ENCODE measurements around the gene PPP1R12C. TPM values are rescaled to one million over a fixed set of nuclear protein-coding genes. Genes with fewer than 3 reads are reported as not detected.
A peak's percentile ranks its signal among the peaks of the same experiment; 100 is the strongest.

The PPP1R12C gene
- total RNA-seq, 4 donors from 2014 or later, result 113 to 512 (median 193) TPM

GRCh38 chr19:55071913-55072312 lies 45.5 kb downstream of the PPP1R12C start:
- H3K4me3 ChIP-seq, result no peak overlapping the region
- peak overlapping the region in 1 of 4 donors; percentile 93 for H3K27ac ChIP-seq
- H3K36me3 ChIP-seq, result no peaks in the 10 kb centered on the region
- peaks cover 0 to 6% (median 0%) of the 10 kb centered on the region in 4 donors for H3K9me3 ChIP-seq
- TF ChIP-seq POLR2A (IDR thresholded peaks at IDR 0.05), result no peak
- TF ChIP-seq CTCF (IDR thresholded peaks at IDR 0.05), result no peak
- H3K27me3 ChIP-seq, result no peaks in the 10 kb centered on the region
- no peak for DNase-seq
- peaks cover 0 to 11% (median 6%) of the 10 kb centered on the region in 4 donors for H3K4me1 ChIP-seq

GRCh38 chr19:55071129-55071502 lies 46.3 kb downstream of the PPP1R12C start:
- no peak overlapping the region for H3K4me3 ChIP-seq
- peaks cover 0 to 6% (median 0%) of the 10 kb centered on the region in 4 donors for H3K9me3 ChIP-seq
- H3K36me3 ChIP-seq, result no peaks in the 10 kb centered on the region
- H3K27ac ChIP-seq, result peak overlapping the region in 1 of 4 donors; percentile 93
- peak in 2 of 3 donors; percentile 61 to 85 for DNase-seq
- H3K27me3 ChIP-seq, result no peaks in the 10 kb centered on the region
- TF ChIP-seq POLR2A (IDR thresholded peaks at IDR 0.05) (no peak), CTCF (IDR thresholded peaks at IDR 0.05) (no peak)
- peaks cover 0 to 11% (median 6%) of the 10 kb centered on the region in 4 donors for H3K4me1 ChIP-seq

GRCh38 chr19:55070466-55071128 lies 46.8 kb downstream of the PPP1R12C start:
- no peak for DNase-seq
- no peak for TF ChIP-seq POLR2A (IDR thresholded peaks at IDR 0.05)
- Histone ChIP-seq H3K27me3 (no peaks in the 10 kb centered on the region), H3K4me3 (no peak overlapping the region), H3K27ac (peak overlapping the region in 1 of 4 donors; percentile 93), H3K9me3 (peaks cover 0 to 6% (median 0%) of the 10 kb centered on the region in 4 donors), H3K4me1 (peaks cover 0 to 11% (median 6%) of the 10 kb centered on the region in 4 donors), H3K36me3 (no peaks in the 10 kb centered on the region)

- H3K9me3 ChIP-seq, result peaks cover 0 to 6% (median 0%) of the 10 kb centered on the region in 4 donors
- H3K4me3 ChIP-seq, result no peak overlapping the region
- H3K27me3 ChIP-seq, result no peaks in the 10 kb centered on the region
- no peak for DNase-seq
- peak overlapping the region in 3 of 4 donors; percentile 51 to 93 (median 79) for H3K27ac ChIP-seq
- no peaks in the 10 kb centered on the region for H3K36me3 ChIP-seq
- peaks cover 0 to 11% (median 6%) of the 10 kb centered on the region in 4 donors for H3K4me1 ChIP-seq
- no peak for TF ChIP-seq CTCF (IDR thresholded peaks at IDR 0.05)
- no peak for TF ChIP-seq POLR2A (IDR thresholded peaks at IDR 0.05)
These were observed 47.6 kb downstream of the PPP1R12C start for GRCh38 chr19:55069865-55070197.

GRCh38 chr19:55068950-55069864 lies 48.2 kb downstream of the PPP1R12C start:
- H3K4me3 ChIP-seq, result peak overlapping the region in 3 of 4 donors; percentile 17 to 48 (median 45)
- H3K27me3 ChIP-seq, result no peaks in the 10 kb centered on the region

More at GRCh38 chr19:55068950-55069864, 48.2 kb downstream of the PPP1R12C start:
- peak overlapping the region in 3 of 4 donors; percentile 51 to 93 (median 79) for H3K27ac ChIP-seq
- peak in 2 of 3 donors; percentile 76 for DNase-seq
- H3K4me1 ChIP-seq, result peaks cover 0 to 11% (median 6%) of the 10 kb centered on the region in 4 donors
- no peaks in the 10 kb centered on the region for H3K36me3 ChIP-seq
- peaks cover 0 to 6% (median 0%) of the 10 kb centered on the region in 4 donors for H3K9me3 ChIP-seq
- peak in 1 of 2 donors; percentile 58 for TF ChIP-seq POLR2A (IDR thresholded peaks at IDR 0.05)
- TF ChIP-seq CTCF (IDR thresholded peaks at IDR 0.05), result peak in 3 of 6 experiments; percentile 21 to 33 (median 24)

Data from Peyer's patch (tissue), 4 donors.